GM12878 (cell line): ENCODE results near the gene DDX19B. TPM values are rescaled to one million over a fixed set of nuclear protein-coding genes. Genes with fewer than 3 reads are reported as not detected.

Source experiments
- ASH2L ChIP-seq: fragments of 300-600, 200-600 bp; sonication (generic); IDR thresholded peaks from 2 replicates; pipeline ENCODE4 v1.6.1; 2017; ENCODE audit warnings: low read depth, mild to moderate bottlenecking, borderline replicate concordance
- CHD4 ChIP-seq: fragments of 200-600 bp; sonication (generic); IDR thresholded peaks from 2 replicates; pipeline ENCODE4 v1.6.1; 2016; ENCODE audit warnings: mild to moderate bottlenecking
- CREB1 ChIP-seq: IDR thresholded peaks from 2 replicates; pipeline ENCODE4 v1.6.1; 2012; ENCODE audit warnings: low read depth, mild to moderate bottlenecking, inconsistent platforms
- CREM ChIP-seq: IDR thresholded peaks from 2 replicates; pipeline ENCODE4 v1.6.1; 2014; ENCODE audit warnings: antibody characterized with exemption, low read depth
- EED ChIP-seq: sonication (generic); IDR thresholded peaks from 2 replicates; pipeline ENCODE4 v1.6.1; 2016; ENCODE audit warnings: antibody characterized with exemption, low read depth
- EGR1 ChIP-seq, 2 experiments: IDR thresholded peaks; 1 replicate in 1 of 2; 2 replicates in 1 of 2; pipeline ENCODE4 v1.6.1; 2011 to 2012; ENCODE audit warnings: low read depth in 2 of 2, low read length in 2 of 2, borderline replicate concordance in 1 of 2, mild to moderate bottlenecking in 1 of 2, moderate library complexity in 1 of 2
- ETV6 ChIP-seq, 2 experiments: fragments of 450-650 bp in 1 of 2; IDR thresholded peaks in 1 of 2; conservative IDR thresholded peaks in 1 of 2; 2 replicates each; pipeline ENCODE4 v1.6.1; 2014; ENCODE audit warnings: antibody characterized with exemption in 1 of 2, borderline replicate concordance in 1 of 2, low read depth in 1 of 2, mild to moderate bottlenecking in 1 of 2, moderate library complexity in 1 of 2
- GABPA ChIP-seq: IDR thresholded peaks from 2 replicates; pipeline ENCODE4 v1.6.1; 2014; ENCODE audit warnings: antibody characterized with exemption, low read depth, mild to moderate bottlenecking, inconsistent platforms
- HCFC1 ChIP-seq: fragments of 150-350 bp; IDR thresholded peaks from 2 replicates; pipeline ENCODE4 v1.6.1; 2014; ENCODE audit warnings: low read length
- MEF2B ChIP-seq: fragments of 450-650 bp; IDR thresholded peaks from 2 replicates; pipeline ENCODE4 v1.6.1; 2018; ENCODE audit warnings: mild to moderate bottlenecking, moderate library complexity; ENCODE audit not compliant: partially characterized antibody, poor library complexity, severe bottlenecking
- MXI1 ChIP-seq: fragments of 150-350 bp; IDR thresholded peaks from 2 replicates; pipeline ENCODE4 v1.6.1; 2011; ENCODE audit warnings: low read depth, mild to moderate bottlenecking, inconsistent platforms, low read length, improper control_type of control experiment
- NBN ChIP-seq: fragments of 450-650 bp; IDR thresholded peaks from 2 replicates; pipeline ENCODE4 v1.6.1; 2016
- NR2C1 ChIP-seq: fragments of 450-650 bp; IDR thresholded peaks from 2 replicates; pipeline ENCODE4 v1.6.1; 2017; ENCODE audit warnings: antibody characterized with exemption, mild to moderate bottlenecking, moderate library complexity
- PML ChIP-seq: IDR thresholded peaks from 2 replicates; pipeline ENCODE4 v1.6.1; 2012; ENCODE audit warnings: low read length, inconsistent platforms
- POLR2A ChIP-seq: IDR thresholded peaks from 2 replicates; pipeline ENCODE4 v1.6.1; 2011; ENCODE audit warnings: low read depth, mild to moderate bottlenecking, low read length
- RCOR1 ChIP-seq: conservative IDR thresholded peaks from 2 replicates; pipeline ENCODE4 v1.6.1; 2012; ENCODE audit warnings: low read depth, low read length, improper control_type of control experiment
- RUNX3 ChIP-seq: IDR thresholded peaks from 2 replicates; pipeline ENCODE4 v1.6.1; 2012; ENCODE audit warnings: low read length, inconsistent platforms
- SIN3A ChIP-seq: IDR thresholded peaks from 2 replicates; pipeline ENCODE4 v1.6.1; 2012; ENCODE audit warnings: low read depth, low read length, improper control_type of control experiment
- SUPT20H ChIP-seq: IDR thresholded peaks from 2 replicates; pipeline ENCODE4 v1.6.1; 2011; ENCODE audit warnings: low read depth, mild to moderate bottlenecking, low read length, moderate library complexity, borderline replicate concordance; ENCODE audit not compliant: control insufficient read depth
- TAF1 ChIP-seq: IDR thresholded peaks from 2 replicates; pipeline ENCODE4 v1.6.1; 2011; ENCODE audit warnings: mild to moderate bottlenecking, low read depth, low read length, borderline replicate concordance
- polyA plus RNA-seq, 11 experiments: library from polyadenylated mRNA; depleted of rRNA in 4 of 11; unstranded in 6 of 11; stranded (reverse) in 5 of 11; fragments of >200 nt; fragmentation: Nextera tagmentation in 4 of 11; fragmentation: Illumina TruSeq in 1 of 11; extraction: Ambion mirVana in 4 of 11; extraction: Trizol in 1 of 11; gene quantifications; 1 replicate in 1 of 11; 2 replicates in 10 of 11; pipeline versions ENCODE4 v1.2.1 to v1.2.3, GENCODE V29; 2011 to 2016; ENCODE audit warnings: inconsistent platforms in 2 of 11, missing spikeins in 2 of 11, low read depth in 1 of 11
- total RNA-seq, 4 experiments: library from RNA; depleted of rRNA in 3 of 4; stranded (reverse); fragments of >200 nt in 3 of 4; fragmentation: Illumina TruSeq in 1 of 4; extraction: Trizol in 1 of 4; gene quantifications; 2 replicates each; pipeline versions ENCODE4 v1.2.1 to v1.2.3, GENCODE V29; 2013 to 2021
- TF ChIP-seq, protein P1 (sequence below): fragments of 450-650 bp; IDR thresholded peaks from 2 replicates; pipeline ENCODE4 v1.6.1; 2017; ENCODE audit warnings: low read depth, mild to moderate bottlenecking, moderate library complexity
- TF ChIP-seq, protein P2 (sequence below): fragments of 450-650 bp; IDR thresholded peaks from 2 replicates; pipeline ENCODE4 v1.6.1; 2016; ENCODE audit warnings: mild to moderate bottlenecking
- TF ChIP-seq, protein P3 (sequence below): IDR thresholded peaks from 2 replicates; pipeline ENCODE4 v1.6.1; 2012; ENCODE audit warnings: low read length, inconsistent platforms
- TF ChIP-seq, protein P4 (sequence below): fragments of 450-650 bp; formaldehyde crosslinking; IDR thresholded peaks from 2 replicates; pipeline ENCODE4 v1.5.0; 2022; ENCODE audit warnings: mild to moderate bottlenecking, missing genetic modification characterization

The DDX19B gene
- total and polyA plus RNA-seq, 10 of the 15 experiments (the other 5 are each of a cell fraction or from before 2014, with no cell fraction given), result 14.1 to 69.1 (median 42.5) TPM

DNA sequence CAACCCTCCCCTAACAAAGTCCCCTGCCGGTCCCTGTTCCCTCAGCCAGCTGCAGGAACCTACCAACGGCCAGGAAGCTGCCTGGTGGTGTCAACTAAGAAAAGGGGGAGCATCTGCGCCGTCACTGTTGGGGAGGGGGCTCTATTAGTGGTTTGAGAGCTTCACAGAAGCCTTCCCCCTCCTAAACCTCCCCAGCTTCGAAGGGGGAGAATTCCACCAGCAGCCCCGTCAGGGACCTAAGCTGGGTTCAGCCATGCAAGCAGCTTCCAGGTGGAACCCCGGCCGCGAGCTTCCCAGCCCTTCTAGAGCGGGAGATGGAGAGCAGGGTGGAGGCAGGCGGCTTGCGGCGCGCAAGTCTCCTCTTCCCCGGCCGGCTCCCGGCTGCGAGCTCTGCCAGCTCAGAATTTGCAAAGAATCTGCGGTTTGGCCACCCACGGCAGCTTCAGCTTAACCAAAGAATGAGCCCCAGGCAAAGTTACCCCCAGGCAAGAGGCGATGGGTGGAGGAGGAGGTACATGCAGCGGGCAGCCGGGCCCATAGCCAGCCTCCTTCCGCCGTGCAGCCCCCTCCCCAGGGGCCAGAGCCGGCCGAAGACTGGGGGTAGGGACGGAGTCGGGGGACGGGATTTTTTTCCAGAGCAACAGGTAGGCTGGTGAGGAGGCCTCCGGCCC is 81.4 kb downstream of the DDX19B start (continued):
- peak; percentile 13; the same call in 1 of the 2 replicates for TF ChIP-seq EED
- no peak for TF ChIP-seq ASH2L
- no peak for TF ChIP-seq TAF1
- TF ChIP-seq CREM, result no peak
- TF ChIP-seq, protein P1, sequence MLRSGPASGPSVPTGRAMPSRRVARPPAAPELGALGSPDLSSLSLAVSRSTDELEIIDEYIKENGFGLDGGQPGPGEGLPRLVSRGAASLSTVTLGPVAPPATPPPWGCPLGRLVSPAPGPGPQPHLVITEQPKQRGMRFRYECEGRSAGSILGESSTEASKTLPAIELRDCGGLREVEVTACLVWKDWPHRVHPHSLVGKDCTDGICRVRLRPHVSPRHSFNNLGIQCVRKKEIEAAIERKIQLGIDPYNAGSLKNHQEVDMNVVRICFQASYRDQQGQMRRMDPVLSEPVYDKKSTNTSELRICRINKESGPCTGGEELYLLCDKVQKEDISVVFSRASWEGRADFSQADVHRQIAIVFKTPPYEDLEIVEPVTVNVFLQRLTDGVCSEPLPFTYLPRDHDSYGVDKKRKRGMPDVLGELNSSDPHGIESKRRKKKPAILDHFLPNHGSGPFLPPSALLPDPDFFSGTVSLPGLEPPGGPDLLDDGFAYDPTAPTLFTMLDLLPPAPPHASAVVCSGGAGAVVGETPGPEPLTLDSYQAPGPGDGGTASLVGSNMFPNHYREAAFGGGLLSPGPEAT, result no peak
- no peak for TF ChIP-seq CHD4
- peak; percentile 19 for TF ChIP-seq MEF2B
- TF ChIP-seq EGR1 (IDR thresholded peaks at IDR 0.05; ENCODE audit: borderline replicate concordance in 1 of 2, low read depth in 2 of 2, low read length in 2 of 2), result peak in 1 of 2 experiments; percentile 42; a peak in 1 of 3 replicates
- TF ChIP-seq, protein P2, sequence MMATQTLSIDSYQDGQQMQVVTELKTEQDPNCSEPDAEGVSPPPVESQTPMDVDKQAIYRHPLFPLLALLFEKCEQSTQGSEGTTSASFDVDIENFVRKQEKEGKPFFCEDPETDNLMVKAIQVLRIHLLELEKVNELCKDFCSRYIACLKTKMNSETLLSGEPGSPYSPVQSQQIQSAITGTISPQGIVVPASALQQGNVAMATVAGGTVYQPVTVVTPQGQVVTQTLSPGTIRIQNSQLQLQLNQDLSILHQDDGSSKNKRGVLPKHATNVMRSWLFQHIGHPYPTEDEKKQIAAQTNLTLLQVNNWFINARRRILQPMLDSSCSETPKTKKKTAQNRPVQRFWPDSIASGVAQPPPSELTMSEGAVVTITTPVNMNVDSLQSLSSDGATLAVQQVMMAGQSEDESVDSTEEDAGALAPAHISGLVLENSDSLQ, result peak; percentile 73; the same call in 1 of the 2 replicates
- TF ChIP-seq SIN3A, result 0 out of 2 replicates have a peak, but pooled peaks have one; percentile 11
- peak; percentile 87 for TF ChIP-seq RUNX3
- TF ChIP-seq NBN, result 0 out of 2 replicates have a peak, but pooled peaks have one; percentile 3
- TF ChIP-seq, protein P3, sequence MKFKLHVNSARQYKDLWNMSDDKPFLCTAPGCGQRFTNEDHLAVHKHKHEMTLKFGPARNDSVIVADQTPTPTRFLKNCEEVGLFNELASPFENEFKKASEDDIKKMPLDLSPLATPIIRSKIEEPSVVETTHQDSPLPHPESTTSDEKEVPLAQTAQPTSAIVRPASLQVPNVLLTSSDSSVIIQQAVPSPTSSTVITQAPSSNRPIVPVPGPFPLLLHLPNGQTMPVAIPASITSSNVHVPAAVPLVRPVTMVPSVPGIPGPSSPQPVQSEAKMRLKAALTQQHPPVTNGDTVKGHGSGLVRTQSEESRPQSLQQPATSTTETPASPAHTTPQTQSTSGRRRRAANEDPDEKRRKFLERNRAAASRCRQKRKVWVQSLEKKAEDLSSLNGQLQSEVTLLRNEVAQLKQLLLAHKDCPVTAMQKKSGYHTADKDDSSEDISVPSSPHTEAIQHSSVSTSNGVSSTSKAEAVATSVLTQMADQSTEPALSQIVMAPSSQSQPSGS, result peak; percentile 56; the same call in 1 of the 2 replicates
- TF ChIP-seq RCOR1, result no peak
- TF ChIP-seq SUPT20H, result no peak
- peak; percentile 70 for TF ChIP-seq POLR2A
- TF ChIP-seq PML, result peak; percentile 23; the same call in 1 of the 2 replicates
- no peak for TF ChIP-seq ETV6 (conservative IDR thresholded peaks at IDR 0.05 in 1 of 2, IDR thresholded peaks at IDR 0.05 in 1 of 2; ENCODE audit: borderline replicate concordance in 1 of 2, low read depth in 1 of 2)
- TF ChIP-seq GABPA, result no peak
- TF ChIP-seq, protein P4, sequence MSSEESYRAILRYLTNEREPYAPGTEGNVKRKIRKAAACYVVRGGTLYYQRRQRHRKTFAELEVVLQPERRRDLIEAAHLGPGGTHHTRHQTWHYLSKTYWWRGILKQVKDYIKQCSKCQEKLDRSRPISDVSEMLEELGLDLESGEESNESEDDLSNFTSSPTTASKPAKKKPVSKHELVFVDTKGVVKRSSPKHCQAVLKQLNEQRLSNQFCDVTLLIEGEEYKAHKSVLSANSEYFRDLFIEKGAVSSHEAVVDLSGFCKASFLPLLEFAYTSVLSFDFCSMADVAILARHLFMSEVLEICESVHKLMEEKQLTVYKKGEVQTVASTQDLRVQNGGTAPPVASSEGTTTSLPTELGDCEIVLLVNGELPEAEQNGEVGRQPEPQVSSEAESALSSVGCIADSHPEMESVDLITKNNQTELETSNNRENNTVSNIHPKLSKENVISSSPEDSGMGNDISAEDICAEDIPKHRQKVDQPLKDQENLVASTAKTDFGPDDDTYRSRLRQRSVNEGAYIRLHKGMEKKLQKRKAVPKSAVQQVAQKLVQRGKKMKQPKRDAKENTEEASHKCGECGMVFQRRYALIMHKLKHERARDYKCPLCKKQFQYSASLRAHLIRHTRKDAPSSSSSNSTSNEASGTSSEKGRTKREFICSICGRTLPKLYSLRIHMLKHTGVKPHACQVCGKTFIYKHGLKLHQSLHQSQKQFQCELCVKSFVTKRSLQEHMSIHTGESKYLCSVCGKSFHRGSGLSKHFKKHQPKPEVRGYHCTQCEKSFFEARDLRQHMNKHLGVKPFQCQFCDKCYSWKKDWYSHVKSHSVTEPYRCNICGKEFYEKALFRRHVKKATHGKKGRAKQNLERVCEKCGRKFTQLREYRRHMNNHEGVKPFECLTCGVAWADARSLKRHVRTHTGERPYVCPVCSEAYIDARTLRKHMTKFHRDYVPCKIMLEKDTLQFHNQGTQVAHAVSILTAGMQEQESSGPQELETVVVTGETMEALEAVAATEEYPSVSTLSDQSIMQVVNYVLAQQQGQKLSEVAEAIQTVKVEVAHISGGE (CRISPR knock-in tag), result no peak
- TF ChIP-seq NR2C1, result no peak
- no peak for TF ChIP-seq MXI1
- no peak for TF ChIP-seq CREB1
- no peak for TF ChIP-seq HCFC1
